A549 treated with Mapracorat at 1 μM for 4 hours (cell line): ENCODE data around the gene HSPBP1. TPM values are rescaled to one million over a fixed set of nuclear protein-coding genes. Genes with fewer than 3 reads are reported as not detected.

Experiments
- total RNA-seq: library from RNA; stranded (reverse); fragments of 200-300 nt; extraction: Qiagen RNA extraction; gene quantifications from 5 replicates; pipeline ENCODE4 v1.2.3, GENCODE V29; 2022

The HSPBP1 gene, protein sequence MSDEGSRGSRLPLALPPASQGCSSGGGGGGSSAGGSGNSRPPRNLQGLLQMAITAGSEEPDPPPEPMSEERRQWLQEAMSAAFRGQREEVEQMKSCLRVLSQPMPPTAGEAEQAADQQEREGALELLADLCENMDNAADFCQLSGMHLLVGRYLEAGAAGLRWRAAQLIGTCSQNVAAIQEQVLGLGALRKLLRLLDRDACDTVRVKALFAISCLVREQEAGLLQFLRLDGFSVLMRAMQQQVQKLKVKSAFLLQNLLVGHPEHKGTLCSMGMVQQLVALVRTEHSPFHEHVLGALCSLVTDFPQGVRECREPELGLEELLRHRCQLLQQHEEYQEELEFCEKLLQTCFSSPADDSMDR
- 118 to 150 TPM (median 135 TPM) in 5 replicates for total RNA-seq

DNA sequence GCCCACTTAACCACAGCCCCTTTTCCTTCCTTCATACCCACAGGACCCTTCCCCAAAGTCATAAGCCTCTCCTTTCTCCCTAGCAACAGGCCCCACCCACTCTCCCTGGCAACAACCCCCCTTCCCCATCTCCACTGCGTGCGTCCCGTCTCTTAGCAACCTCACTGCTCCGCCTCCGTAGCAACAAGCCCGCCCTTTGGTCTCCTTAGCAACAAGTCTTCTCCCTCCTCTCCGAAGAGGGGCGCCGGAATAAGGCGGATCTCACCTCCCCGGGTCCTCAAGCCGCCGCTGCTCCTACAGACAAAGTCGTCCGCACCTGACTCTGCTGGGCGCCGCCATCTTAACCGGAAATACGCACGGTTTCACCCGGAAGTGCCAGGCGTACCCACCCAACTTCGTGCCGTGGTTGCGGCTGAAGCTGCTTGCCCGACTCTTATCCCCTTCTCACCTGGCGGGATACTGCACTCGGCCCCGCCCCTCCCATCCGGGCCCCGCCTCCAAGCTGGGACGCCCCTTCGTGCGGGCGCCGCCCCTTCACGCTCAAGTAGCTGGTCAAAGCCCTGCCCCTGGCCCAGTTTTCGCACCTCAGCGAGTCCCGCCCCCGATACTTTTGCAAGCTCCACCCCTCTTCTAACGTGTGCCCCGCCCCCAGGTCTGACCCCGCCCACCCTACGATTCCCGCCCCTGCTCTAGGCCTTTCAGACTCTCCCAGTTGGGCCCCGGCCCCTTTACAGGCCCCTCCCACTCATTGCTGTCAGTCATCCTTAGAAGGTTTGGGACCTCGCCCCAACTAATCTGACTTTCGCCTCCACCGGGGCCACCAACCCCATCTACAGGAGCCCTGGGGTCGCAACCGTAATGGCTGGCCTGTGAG, at the start of gene HSPBP1:
Gene HSPBP1 (minus strand): TSS at position 341 of the 874 bp plus-strand sequence. CDS start 502 bp downstream, outside the sequence.

DNA sequence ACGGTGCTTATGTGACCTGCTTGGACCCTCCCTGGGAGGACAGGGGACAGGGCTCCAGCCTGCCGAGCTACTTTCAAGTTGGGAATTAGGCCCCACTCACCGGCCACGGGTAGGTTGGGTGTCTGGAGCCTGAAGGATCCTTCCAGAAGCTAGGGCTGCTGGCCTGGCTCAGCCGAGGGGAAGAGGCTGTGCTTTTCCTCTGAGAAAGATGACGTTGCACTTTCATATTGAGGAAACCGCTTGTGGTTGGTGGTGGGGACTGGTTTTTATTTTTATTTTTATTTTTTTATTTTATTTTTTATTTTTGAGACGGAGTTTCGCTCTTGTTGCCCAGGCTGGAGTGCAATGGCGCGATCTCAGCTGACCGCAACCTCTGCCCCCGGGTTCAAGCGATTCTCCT, 45.3 kb upstream of the HSPBP1 start, which contains the start of gene TMEM150B:
Gene TMEM150B (minus strand): TSS at position 170 of the 400 bp plus-strand sequence. CDS start 4,305 bp downstream, outside the sequence.

DNA sequence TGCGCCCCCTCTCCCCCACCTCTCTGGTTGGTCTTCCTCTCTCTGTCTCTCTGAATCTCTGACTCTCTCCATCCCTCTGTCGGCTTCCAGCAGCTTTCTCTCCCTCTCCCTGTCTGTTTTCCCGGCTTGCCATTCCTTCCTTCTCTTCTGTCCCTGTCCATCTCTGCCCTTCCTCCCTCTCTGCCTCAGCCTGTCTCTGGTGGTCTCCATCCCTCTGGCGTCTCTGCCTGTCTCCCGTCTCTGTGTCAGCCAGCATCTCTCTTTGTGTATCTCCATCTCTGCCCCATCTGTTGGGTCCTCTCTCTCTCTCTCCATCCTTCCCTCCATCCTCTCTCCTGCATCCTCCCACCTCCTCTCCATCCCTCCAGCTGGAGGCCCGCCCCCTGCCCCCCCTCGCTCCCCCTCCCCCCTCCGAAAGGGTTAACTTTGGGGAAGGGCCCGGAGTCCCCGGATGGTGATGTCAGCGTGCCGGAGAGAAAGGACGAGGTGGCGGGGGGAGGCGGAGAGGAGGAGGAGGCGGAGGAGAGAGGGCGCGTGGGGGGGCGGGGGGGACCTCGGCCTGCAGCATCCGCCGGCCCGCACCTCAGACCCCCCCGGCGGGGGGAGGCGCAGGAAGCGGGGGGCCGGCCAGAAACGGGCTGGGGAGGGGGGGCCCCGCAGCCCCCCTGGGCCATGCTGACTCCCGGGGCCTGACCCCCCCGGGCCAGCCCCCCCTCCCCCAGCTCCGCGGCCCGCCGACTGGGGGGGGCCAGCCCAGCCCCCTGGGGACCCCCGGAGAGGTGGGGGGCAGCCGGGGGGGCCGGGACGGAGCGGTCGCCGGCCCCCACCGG, 3.9 kb upstream of the HSPBP1 start, which contains the start of gene BRSK1:
Gene BRSK1 (plus strand): TSS at position 450 of the 830 bp plus-strand sequence. CDS start 446 bp downstream, outside the sequence.

DNA sequence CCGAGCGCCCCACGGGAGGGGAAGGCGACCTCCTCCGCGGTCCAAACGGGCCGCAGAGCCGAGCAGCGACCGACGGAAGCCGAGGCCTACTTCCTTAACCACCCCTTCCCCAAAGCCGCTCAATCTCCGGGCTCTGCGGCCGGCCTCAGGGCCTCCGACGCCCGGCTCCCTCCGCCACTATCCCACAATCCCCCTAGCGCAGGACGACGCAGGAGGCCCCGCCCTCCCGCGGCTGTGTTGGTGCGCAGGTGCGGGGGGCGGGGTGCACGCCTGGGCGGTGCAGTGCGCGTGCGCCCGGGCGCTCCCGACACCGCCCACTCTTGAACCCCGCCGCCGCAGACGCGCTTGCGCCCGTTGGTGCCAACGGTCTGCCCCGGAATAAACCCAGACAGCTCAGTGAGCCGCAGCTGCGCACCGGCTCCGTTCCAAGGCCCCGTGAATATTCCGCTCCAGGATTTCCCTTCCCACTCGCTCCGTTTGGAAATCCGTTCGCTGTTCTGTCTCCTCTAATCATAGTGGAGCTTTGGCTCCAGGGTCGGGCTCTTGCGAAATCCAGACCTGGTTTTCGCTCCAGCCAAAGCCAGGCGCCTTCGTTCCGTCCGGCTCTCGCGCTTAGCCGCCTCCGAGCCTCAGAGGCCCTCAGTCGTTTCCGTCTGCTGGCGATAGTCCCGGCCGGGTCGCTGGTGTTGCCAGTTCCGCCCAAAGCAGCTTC, 20.9 kb downstream of the HSPBP1 start, which contains the start of gene PPP6R1:
Gene PPP6R1 (minus strand): TSS at position 190 of the 712 bp plus-strand sequence. CDS start 11,914 bp downstream, outside the sequence.

DNA sequence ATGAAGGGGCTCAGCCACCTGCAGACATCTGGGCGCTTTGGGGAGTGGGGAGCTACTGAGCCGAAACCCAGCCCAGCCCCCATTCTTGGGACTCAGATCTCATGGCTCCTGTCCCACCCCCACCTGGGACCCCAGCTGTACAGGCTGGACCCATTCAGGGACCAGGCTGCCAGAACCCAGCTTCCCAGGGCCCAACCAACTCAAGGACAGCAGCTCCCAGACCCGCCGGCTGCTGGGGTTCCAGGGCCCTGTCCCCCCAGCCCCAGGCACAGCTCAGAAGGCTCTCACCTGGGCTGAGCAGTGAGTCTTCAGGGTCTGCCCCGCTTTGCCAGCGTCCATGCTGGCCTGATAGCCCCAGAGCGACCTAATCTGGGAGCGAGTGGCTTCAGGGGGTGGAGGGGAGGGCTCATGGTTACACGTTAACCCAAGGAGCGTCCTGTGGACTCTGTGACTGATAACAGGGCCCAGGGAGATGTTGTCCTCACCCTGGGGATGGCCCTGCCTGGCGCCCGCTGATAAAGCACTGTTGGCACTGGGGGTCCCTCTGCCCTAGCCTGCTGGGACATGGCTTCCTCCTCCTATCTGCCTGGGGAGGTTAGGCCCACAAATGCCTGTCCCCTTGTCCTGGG, 51.4 kb downstream of the HSPBP1 start, which contains the start of gene TMEM86B:
Gene TMEM86B (minus strand): TSS at position 361 of the 629 bp plus-strand sequence. CDS start 22 bp downstream, at position 339.

Other genes starting within 250 kb of the HSPBP1 start
- gene GP6, start 241.8 kb downstream of the HSPBP1 start, total RNA-seq: 0.15 to 0.24 TPM (median 0.19 TPM) in 4 of 5 replicates, not detected in the other
- 15.8 to 31.4 TPM (median 20.9 TPM) in 5 replicates for gene RDH13, start 217.0 kb downstream of the HSPBP1 start, total RNA-seq
- gene EPS8L1, start 204.2 kb downstream of the HSPBP1 start, total RNA-seq: 3.4 to 7.4 TPM (median 6.3 TPM) in 5 replicates
- 55.7 to 98.5 TPM (median 82.8 TPM) in 5 replicates for gene PPP1R12C, start 162.5 kb downstream of the HSPBP1 start, total RNA-seq
- gene TNNT1, start 130.9 kb downstream of the HSPBP1 start, total RNA-seq: 107 to 150 TPM (median 135 TPM) in 5 replicates
- gene TNNI3, start 122.4 kb downstream of the HSPBP1 start, total RNA-seq: 6.4 to 8.9 TPM (median 7.9 TPM) in 5 replicates
- 3.6 to 6.9 TPM (median 5.8 TPM) in 5 replicates for gene DNAAF3, start 113.5 kb downstream of the HSPBP1 start, total RNA-seq
- gene SYT5, start 99.8 kb downstream of the HSPBP1 start, total RNA-seq: 3.0 to 6.1 TPM (median 4.4 TPM) in 5 replicates
- 3.5 to 6.0 TPM (median 5.0 TPM) in 5 replicates for gene PTPRH, start 70.6 kb downstream of the HSPBP1 start, total RNA-seq
- gene TMEM86B, start 51.3 kb downstream of the HSPBP1 start, total RNA-seq: 3.1 to 5.4 TPM (median 3.9 TPM) in 5 replicates
- gene PPP6R1, start 21.1 kb downstream of the HSPBP1 start, total RNA-seq: 81.0 to 117 TPM (median 113 TPM) in 5 replicates
- gene BRSK1, start 3.9 kb upstream of the HSPBP1 start, total RNA-seq: 2.9 to 4.1 TPM (median 3.0 TPM) in 5 replicates
- gene TMEM150B, start 45.2 kb upstream of the HSPBP1 start, total RNA-seq: not detected in 5 replicates
- 3.6 to 8.3 TPM (median 6.7 TPM) in 5 replicates for gene KMT5C, start 59.8 kb upstream of the HSPBP1 start, total RNA-seq
- gene COX6B2, start 74.6 kb upstream of the HSPBP1 start, total RNA-seq: 0.33 to 4.4 TPM (median 1.0 TPM) in 5 replicates
- 0.05 to 0.22 TPM (median 0.08 TPM) in 5 replicates for gene GARIN5B, start 83.2 kb upstream of the HSPBP1 start, total RNA-seq
- 16.3 to 22.0 TPM (median 18.1 TPM) in 5 replicates for gene IL11, start 90.4 kb upstream of the HSPBP1 start, total RNA-seq
- gene TMEM190, start 96.7 kb upstream of the HSPBP1 start, total RNA-seq: 1.1 to 2.4 TPM (median 1.5 TPM) in 5 replicates
- 2.5 to 10.7 TPM (median 9.7 TPM) in 5 replicates for gene TMEM238, start 104.2 kb upstream of the HSPBP1 start, total RNA-seq
- gene RPL28, start 105.8 kb upstream of the HSPBP1 start, total RNA-seq: 2,416 to 3,186 TPM (median 2,701 TPM) in 5 replicates
- gene UBE2S, start 127.7 kb upstream of the HSPBP1 start, total RNA-seq: 282 to 492 TPM (median 445 TPM) in 5 replicates
- not detected in 5 replicates for gene SHISA7, start 163.2 kb upstream of the HSPBP1 start, total RNA-seq
- gene ISOC2, start 181.5 kb upstream of the HSPBP1 start, total RNA-seq: 54.7 to 59.3 TPM (median 58.4 TPM) in 5 replicates
- not detected in 5 replicates for gene C19orf85, start 184.6 kb upstream of the HSPBP1 start, total RNA-seq
- 2.9 to 8.5 TPM (median 5.4 TPM) in 5 replicates for gene ZNF628, start 196.5 kb upstream of the HSPBP1 start, total RNA-seq
- 31.7 to 58.5 TPM (median 52.9 TPM) in 5 replicates for gene NAT14, start 205.1 kb upstream of the HSPBP1 start, total RNA-seq
- gene SSC5D, start 208.3 kb upstream of the HSPBP1 start, total RNA-seq: 0.53 to 0.93 TPM (median 0.61 TPM) in 5 replicates